ENCODE results near the gene SERINC3.

Gene SERINC3

GRCh38 chr20:44532259-44532980 lies 10.6 kb upstream of the SERINC3 start:
- DNase-seq = no peak

DNA sequence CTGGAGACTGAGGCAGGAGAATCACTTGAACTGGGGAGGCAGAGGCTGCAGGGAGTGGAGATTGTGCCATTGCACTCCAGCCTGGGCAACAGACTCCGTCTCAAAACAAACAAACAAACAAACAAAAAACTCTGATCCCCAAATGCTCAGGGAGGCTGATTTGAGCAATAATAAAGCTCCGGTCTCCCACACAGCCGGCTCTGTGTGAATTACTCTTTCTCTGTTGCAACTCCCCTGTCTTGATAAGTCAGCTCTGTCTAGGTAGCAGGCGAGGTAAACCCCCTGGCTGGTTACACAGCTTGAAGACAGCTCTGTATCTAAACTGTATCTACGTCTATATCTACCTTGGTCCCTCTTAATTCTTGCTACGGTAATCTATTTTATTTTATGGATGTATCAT lies 6.4 kb upstream of the SERINC3 start:
- no peak for DNase-seq

- DNase-seq = no peak
Measured at GRCh38 chr20:44527716-44528199, 5.9 kb upstream of the SERINC3 start.

DNA sequence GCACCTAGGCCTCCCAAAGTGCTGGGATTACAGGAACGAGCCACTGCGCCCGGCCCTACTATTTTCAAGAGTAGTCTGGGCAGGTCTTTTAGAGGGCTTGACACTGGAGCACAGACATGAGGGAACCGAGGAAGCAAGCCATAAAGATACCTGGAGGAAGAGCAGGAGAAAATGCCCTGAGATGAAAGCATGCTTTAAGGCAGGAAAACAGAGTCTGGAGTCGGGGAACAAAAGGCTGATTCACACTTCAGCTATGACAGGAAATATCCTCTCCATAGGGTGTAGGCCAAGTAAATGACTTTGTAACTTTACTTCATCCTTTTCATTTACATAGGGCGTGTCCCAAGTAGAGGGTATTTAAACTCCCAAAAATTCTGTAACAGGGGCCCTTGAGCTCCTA lies 4.3 kb upstream of the SERINC3 start:
- no peak for DNase-seq

DNA sequence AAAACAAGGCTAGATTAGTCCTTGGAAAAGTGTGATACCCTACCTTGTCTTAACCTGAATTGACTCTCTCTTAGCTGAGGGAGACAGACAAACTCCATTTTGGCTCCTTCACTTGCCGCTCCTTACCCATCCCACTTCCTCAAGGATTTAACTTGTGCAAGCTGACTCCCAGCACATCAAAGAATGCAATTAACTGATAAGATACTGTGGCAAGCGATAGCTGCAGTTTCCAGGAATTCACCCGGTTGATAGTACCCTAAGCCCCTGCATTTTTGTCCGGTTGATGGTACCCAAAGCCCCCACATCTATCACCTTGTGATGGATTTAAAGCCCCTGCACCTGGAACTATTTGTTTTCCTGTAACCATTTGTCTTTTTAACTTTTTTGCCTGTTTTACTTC lies 1.9 kb upstream of the SERINC3 start:
- no peak for DNase-seq

GRCh38 chr20:44522841-44523240 lies 971 bp upstream of the SERINC3 start:
- no peak for DNase-seq

- DNase-seq = no peak
Measured at GRCh38 chr20:44520881-44521280, 989 bp downstream of the SERINC3 start.

GRCh38 chr20:44518248-44518647 lies 3.6 kb downstream of the SERINC3 start:
- DNase-seq = no peak

- no peak for DNase-seq
Measured at GRCh38 chr20:44517454-44517853, 4.4 kb downstream of the SERINC3 start.

GRCh38 chr20:44516491-44516890 lies 5.4 kb downstream of the SERINC3 start:
- DNase-seq = no peak

- no peak for DNase-seq
Measured at GRCh38 chr20:44513871-44514270, 8.0 kb downstream of the SERINC3 start.

GRCh38 chr20:44509762-44510161 lies 12.1 kb downstream of the SERINC3 start:
- DNase-seq = no peak

DNA sequence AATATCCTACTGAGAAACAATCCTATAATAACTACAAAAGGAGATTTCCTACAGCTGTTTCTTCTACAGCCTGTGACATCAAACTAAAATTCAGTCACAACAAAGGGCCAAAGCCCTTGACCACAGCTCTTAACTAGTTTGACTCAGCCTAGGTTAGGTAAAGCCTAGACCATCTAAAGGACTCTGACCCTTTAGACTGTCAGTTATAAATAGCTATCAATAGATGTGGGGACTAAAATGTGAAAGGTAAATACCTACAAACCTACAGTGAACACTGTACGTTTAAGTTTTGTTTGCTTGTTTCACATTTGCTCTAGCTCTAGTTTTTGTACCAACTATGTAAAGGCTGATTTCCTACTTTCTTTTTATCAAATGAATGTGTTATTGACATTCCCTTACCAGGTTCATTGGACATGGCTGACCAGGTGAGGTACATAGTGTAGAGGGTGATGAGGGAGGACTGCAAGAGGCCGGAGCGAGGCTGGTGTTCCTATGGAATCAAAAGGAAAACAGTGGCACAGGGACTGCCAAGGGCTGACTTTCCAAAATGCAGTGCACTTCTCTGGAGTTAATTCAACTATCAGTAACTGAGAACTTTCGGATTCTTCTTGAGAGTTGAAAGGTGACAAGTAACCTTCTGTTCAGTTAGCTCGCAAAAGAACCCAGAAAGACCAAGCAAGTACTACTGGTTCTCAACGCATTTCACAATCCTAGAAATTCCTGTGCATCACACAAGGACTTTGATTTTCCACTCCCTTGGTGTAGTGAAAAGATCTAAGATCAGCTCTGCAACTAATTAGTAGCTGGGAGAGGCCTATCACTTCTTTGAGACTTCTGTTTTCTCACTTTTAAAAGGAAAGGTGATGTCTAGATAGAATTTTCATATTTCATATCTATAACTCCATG lies 17.2 kb downstream of the SERINC3 start:
- no peak for DNase-seq

GRCh38 chr20:44502968-44503367 lies 18.9 kb downstream of the SERINC3 start:
- no peak for DNase-seq

DNA sequence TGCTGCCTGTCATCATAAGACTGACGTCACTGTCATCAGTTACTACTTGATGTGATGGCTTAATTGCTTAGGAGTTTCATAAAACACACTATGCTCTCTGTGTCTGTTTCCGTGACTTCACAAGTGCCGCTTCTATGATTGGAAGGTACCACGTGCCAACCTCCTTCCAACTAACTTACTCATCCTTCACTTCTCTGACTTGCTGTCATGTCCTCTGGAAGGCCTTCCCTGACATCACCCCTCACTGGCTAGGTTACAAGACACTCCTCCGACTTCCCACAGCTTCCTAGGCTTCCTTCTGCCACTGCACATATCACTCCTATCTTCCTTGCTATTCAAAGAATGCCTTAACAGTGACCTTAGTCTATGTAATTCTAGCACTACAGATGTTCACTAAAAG lies 20.4 kb downstream of the SERINC3 start:
- no peak for DNase-seq

DNA sequence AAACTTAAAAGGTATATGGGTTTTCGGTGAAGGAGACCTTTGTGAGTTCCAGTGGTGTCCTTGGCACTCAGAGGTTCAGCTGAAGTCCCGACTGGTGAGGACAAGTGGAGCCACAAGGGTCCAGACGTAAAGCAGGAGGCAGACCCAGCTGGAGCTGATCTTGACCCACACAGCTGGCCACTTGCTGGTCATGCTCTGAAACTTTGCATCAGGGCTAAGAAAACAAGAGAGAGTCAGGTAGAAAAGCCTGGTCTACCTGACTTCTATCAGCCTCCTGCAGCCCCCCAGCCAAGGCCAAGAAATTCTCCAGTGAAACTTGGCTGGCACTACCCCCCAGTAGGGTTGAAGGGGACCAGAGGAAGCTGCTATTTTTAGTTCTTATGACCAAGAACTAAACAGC lies 21.6 kb downstream of the SERINC3 start:
- DNase-seq = no peak

DNA sequence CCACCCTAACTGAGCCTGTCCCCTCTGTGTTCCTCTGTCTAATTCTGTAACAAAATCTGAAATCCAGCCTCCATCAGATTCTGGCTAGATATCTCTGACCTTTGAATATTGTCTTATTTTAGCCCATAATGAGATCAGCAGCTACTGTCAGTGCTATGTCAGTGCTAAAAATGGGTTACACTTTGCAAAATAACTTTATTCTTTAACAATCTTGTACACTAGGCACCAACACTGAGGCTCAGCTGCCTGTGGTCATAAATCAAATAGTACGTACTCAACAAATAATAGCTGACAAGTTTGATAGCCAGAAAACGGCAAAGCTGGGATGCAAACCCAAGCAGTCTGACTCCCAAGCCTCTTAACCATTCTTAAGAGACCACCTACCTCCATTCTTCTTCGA lies 24.1 kb downstream of the SERINC3 start:
- no peak for DNase-seq

- no peak for DNase-seq
Measured at GRCh38 chr20:44496976-44497375, 24.9 kb downstream of the SERINC3 start.

- DNase-seq = no peak
Measured at GRCh38 chr20:44495802-44496481, 25.9 kb downstream of the SERINC3 start.

DNA sequence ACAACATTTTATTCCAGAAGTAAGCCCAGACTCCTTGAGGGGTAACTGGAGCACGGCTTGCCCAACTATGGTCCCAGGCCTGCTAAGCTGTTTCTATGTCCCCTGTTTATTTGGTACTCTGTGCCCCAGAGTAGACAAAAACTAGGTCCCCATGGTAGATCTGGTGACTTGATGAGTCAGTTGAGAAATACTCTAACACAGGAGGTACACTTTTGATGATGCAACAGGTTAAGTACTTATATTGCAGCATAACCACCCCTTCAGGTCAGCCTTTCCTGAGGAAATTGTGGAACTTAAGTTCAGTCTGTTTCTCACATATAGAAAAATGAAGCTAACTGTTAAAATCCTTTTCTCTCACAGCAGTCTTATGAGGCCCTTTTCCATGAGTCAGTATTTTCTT lies 26.6 kb downstream of the SERINC3 start:
- no peak for DNase-seq

DNA sequence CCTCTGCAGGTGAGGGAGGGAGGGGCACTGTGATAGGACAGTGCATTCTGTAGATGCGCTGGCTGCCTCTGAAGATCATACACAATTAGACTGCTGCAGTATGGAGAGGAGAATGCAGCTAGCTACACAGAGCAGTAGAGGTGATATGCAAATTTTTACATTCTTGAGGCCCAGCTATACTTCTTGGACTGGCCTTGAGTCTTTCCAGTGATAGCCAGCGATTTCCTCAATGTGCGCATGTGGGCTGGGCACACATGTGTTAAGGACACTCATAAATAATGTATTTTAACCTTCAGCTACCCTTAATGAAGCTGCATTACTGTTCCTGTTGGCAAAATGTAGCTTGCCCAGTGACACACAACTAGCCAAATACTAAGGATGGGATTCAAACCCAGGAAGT lies 27.2 kb downstream of the SERINC3 start:
- DNase-seq = no peak

DNA sequence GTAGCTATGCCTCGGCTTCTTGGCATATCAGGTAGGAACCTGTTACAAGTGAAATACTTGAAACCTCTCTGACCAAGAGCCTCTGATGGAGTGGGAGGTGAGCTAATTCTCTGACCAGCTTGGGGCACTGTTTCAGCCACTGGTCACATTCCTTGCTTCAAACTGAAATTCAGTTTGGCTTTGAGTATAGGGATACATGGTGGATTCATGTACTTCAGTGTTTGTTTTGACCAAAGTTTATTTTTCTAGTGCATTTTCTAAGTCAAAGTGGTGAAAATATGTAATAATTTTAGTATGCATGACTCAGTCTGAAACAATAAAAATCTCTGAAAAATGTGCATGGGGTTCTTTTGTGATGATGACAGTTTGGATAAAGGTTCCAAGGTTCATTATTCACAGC lies 27.6 kb downstream of the SERINC3 start:
- DNase-seq = no peak

DNA sequence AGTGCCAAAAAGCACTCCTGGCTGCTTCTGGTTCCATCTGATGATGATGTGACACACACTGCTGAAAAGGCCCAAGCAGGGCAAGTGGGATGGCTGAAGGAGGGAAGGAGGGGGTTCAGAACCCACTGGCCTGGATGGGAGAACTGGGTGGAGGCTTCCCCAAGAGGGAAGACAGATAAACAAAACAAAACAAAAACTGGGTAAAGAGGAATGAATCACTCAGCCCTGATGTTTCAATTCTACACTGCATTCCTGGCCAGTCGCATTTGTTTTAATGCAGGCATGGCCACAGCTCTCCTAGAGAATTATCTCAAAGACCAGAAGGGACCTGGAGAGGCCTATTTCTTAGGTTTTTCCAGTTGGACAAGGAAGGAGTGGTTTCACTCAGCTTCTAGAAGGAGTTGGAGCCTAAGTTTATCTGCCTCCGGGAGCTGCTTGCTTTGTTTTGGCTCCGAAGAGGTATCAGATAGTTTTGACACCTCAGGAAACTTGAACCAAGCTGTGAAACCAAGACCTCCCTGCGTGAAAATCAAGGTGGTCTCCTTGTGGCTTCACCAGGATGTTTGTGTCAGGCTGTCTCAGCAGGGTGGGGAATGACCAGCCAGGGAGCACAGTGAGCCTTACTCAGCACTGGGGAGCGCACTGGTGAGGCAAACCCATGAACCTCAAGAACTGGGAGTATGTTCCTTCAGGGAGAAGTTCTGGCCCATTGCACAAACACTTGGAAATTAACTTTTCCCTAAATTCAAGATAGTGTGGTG lies 30.1 kb downstream of the SERINC3 start:
- DNase-seq = no peak

Data from KG1 (cell line).